SIG-M5 treated with dmso at 0.1 percent for 504 hours (cell line): ENCODE data around the gene USP54.

Experiments used
- DNase-seq: peaks from one replicate; lab custom pipeline; 2025; ENCODE audit not compliant: unreplicated experiment; lab: John Stamatoyannopoulos, UW

Gene USP54

GRCh38 chr10:73478636-73479035 is 112.5 kb downstream of the USP54 start:
- no peak for DNase-seq

- no peak for DNase-seq
These were observed 119.9 kb downstream of the USP54 start for GRCh38 chr10:73471226-73471625.

- DNase-seq = no peak
These were observed 121.6 kb downstream of the USP54 start for GRCh38 chr10:73469579-73469978.

- no peak for DNase-seq
These were observed 123.9 kb downstream of the USP54 start for GRCh38 chr10:73467206-73467605.

GRCh38 chr10:73465978-73466726 is 125.0 kb downstream of the USP54 start:
- no peak for DNase-seq

- no peak for DNase-seq
These were observed 130.2 kb downstream of the USP54 start for GRCh38 chr10:73460897-73461296.

- no peak for DNase-seq
These were observed 131.3 kb downstream of the USP54 start for GRCh38 chr10:73459683-73460314.

GRCh38 chr10:73456187-73456890 is 134.8 kb downstream of the USP54 start:
- DNase-seq = no peak

- DNase-seq = no peak
These were observed 142.0 kb downstream of the USP54 start for GRCh38 chr10:73449113-73449512.

GRCh38 chr10:73448384-73448783 is 142.8 kb downstream of the USP54 start:
- DNase-seq = no peak
